NCI-H1930 (cell line): ENCODE measurements around the gene DNAJA1.
A peak's percentile ranks its signal among the peaks of the same experiment; 100 is the strongest.
"Not testable (repeated sequence)": the region's sequence is repeated elsewhere in the genome, so short reads cannot be mapped to it uniquely, and the experiment has no call there.

Experiments used
- DNase-seq, 2 experiments: peaks; one replicate each; lab custom pipeline; 2025; lab: John Stamatoyannopoulos, UW

DNAJA1 gene

DNA sequence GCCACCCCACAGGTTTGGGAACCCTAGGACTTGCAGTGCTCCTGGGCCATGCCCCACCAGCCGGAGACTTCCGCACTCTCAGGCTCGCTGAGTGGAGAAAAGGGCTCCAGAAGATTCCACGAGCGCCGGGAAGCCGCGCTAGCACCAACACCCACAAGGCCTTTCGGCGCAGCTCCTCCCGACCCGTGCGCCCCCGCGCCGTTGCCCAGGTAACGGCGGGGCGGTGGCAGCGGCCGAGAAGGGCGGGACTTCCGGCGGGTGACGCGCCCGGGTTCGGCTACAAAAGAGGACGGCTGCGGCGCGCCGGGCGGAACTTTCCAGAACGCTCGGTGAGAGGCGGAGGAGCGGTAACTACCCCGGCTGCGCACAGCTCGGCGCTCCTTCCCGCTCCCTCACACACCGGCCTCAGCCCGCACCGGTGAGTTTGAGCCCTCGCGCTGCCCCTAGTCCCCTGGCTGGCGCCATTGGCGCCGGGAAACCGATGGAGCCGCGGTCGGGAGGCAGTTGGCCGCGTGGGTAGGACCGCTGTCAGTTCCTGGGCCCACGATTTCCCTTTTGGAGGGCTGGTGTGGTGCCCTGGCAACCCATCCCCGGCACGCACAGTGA is at the start of gene DNAJA1:
Gene DNAJA1, plus strand, starts transcription at position 308 of the 606 bp plus-strand sequence. CDS start 1,212 bp downstream, outside the sequence.
- peak; percentile 91 to 97 for DNase-seq

DNA sequence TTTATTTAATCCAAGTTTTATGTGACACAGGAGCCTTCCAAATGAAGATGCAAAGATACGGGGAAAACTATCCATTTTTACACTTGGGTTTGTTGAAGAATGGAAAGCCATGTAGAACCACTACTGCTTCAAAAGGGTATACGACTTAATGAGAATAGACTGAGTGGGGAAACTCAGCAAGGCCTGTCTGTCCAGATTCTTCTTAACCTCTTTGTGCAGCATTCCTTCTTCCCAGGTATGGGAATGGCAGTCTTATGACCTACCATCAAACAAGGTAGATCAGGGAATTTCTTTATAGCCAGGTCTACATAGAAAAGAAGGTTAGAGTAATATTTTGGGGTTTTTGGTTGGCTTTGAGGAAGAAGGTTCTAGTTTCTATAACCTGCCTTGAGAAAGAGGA is 47.0 kb upstream of the DNAJA1 start:
- DNase-seq, result no peak

DNA sequence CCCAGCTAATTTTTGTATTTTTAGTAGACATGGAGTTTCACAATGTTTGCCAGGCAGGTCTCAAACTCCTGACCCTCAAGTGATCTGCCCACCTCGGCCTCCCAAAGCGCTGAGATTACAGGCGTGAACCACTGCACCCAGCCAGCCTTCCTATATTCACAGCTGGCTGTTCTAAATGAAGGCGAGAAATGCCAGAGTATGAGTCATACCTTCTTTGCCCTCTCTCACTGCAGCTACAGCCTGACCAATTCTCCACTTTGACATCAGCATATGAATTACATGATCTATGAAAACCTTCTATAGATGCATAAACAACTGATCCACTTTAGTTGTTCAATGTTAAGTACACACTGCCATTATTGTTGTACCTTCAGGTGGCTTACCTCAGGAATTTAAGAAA is 38.1 kb upstream of the DNAJA1 start:
- no peak for DNase-seq

DNA sequence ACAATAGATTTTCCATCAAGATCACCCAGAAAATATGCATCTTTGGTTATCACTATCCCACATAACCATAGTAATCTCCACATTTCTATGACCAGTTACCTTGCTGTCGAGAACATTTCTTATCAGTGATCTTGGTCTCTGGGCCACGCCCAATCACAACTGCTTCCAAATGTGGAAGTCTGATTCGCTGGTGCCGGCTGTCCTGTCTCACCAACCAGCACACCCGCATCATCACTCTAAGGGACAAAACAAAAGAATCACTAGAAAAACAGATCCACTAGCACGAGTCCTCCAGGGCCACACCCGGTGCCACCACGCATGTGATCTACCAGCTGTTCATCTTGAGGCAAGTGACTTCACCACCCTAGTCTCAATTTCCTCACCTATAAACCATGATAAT is 35.4 kb upstream of the DNAJA1 start:
- DNase-seq, result no peak

DNA sequence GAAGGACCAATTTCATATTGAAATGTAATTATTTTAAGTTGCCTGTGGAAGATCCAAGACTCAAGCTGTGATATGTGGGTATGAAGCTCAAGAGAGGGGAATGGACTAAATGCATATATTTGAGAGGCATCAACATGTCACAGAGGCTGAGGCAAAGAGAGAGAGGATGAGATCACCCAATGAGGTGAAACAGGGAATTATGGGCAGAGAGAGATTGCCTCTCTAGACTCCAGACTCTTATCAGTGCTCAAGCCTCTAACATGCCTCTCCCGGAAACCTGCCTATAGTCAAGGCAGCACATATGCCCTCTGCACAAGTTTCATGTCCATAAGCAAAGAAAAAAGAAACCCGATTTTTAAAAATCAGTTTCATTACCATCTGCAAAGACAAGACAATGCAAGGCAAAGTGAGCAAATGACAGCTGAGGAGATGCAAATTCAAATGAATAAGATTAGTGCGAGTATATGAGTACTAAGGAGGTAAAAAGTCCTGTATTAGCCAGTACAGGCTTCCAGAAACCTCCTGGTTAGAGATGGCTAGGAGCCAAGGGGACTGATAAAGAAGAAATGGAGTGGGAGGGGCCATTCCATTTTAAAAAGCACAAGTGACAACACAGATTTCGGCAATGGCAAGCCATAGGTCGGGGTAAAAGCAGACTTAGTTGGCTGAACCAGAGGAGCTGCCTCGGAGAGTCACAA is 33.0 kb upstream of the DNAJA1 start:
- no peak for DNase-seq

DNA sequence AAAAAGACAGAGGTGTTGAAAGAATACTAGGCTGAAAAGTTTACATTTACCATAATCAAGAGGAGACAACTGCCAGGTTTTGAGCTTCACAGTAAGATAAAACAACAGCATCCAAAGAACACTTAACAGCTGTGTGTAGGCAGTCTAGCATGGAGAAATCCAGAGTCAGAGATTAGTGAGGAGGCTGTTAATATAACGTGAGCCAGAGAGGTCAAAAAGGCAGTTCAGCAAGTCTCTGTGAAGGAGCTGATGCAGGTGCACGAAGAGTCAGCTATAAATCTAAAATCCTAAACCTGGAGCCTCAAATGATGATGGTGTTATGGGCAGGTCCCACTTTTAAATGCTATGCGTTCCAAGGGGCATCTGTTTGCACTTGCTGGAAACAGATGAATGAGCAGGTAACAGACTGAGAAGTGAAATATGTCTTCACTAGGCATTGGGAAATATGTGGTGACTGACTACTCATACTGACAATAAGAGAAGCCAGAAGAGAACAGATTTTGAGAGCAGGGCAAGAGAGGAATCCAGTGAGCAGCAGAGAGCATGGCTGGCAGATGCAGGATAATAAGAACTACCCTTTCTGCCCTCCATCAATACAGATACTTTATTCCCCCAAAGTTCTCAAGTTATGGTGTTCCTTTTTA is 32.4 kb upstream of the DNAJA1 start:
- no peak for DNase-seq

DNA sequence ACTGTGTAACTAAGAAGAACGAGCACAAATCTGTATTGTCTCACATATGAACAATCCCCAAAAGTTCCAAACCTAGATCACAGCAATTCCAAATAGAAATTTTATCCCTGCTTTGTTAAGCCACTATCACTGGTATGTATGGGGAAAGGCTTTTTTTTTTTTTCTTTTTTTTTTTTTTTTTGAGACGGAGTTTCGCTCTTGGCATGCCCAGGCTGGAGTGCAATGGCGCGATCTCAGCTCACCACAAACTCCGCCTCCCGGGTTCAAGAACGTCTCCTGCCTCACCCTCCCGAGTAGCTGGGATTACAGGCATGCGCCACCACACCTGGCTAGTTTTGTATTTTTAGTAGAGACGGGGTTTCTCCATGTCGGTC is 24.4 kb upstream of the DNAJA1 start:
- not testable (repeated sequence) for DNase-seq

DNA sequence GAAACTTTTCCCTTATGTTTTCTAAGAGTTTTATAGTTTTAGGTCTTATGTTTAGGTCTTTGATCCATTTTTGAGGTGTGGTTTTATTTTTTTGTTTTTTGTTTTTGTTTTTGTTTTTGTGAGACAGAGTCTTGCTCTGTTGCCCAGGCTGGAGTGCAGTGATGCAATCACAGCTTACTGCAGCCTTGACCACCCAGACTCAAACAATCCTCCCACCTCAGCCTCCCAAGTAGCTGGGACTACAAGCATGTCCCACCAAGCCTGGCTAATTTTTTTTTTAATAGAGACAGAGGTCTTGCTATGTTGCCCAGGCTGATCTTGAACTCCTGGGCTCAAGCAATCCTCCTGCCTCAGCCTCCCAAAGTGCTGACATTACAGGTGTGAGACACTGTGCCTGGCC is 19.7 kb upstream of the DNAJA1 start:
- DNase-seq, result not testable (repeated sequence)

DNA sequence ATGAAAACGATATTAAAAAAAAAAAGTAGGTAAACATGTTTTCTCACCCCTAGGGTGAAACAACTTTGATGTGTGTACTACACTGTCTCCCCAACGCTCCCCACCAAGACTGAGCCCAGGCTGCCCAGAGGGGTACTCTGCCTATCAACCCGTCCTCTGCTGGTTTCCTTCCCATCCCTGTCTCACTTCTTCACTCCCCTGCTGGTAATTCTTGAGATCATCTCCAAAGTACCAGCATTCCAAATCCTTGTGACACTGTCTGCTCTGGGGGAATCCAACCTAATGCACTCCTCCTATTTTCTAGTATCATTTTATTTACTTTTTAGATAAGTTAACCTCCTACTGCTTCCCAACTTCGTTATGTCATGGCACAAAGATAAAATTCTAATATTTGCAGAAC is 17.3 kb upstream of the DNAJA1 start:
- DNase-seq, result no peak

DNA sequence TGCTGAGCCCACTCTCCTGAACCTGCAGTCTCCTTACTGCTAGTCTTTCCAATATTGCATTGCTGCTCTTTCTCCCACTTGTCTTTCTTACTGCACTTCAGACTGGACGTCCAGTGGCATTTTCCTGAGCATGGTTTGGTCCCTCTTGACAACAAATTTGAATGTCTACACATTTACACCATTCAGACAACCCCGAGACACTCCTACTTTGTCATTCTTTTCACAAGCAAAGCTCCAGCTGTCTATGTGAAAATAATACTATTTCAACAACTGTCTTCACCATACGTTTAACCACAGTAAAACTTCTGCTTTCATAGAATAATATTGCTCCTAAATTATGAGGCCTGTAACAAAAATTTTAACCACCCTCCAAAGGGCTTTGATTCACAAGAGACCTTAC is 13.2 kb upstream of the DNAJA1 start:
- no peak for DNase-seq

DNA sequence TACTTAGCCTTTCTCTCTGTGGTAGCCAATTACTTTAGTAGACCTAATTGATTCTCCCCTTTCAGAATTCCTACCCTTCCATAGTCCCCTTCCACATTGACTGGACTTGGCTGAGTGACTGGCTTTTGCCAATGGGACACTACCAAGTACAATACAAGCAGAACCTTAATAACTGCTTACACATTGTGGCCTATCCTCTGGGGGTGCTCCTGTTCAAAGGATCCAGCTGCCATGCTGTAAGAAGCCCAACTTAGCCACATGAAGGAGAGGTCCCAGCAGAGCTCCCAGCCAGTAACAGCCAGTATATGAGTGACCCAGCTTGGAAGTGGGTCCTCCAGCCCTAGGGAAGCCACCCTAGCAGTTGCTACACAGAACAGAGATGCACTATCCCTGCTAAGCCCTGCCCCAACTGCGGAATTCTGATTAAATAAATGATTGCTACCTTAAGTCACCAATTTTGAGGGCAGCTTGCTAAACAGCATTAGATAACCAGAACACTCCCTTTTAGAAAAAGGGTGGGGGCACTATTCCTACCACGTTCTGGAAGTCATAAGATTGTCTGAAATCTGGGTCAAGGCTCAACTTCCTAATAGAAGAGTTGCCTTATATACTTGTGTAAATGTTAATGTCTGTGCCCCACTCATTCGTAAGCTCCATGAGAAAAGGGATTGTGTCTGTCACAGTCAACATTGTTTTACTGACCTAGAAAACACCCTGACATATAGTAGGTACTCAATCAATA is 12.6 kb upstream of the DNAJA1 start:
- no peak for DNase-seq

DNA sequence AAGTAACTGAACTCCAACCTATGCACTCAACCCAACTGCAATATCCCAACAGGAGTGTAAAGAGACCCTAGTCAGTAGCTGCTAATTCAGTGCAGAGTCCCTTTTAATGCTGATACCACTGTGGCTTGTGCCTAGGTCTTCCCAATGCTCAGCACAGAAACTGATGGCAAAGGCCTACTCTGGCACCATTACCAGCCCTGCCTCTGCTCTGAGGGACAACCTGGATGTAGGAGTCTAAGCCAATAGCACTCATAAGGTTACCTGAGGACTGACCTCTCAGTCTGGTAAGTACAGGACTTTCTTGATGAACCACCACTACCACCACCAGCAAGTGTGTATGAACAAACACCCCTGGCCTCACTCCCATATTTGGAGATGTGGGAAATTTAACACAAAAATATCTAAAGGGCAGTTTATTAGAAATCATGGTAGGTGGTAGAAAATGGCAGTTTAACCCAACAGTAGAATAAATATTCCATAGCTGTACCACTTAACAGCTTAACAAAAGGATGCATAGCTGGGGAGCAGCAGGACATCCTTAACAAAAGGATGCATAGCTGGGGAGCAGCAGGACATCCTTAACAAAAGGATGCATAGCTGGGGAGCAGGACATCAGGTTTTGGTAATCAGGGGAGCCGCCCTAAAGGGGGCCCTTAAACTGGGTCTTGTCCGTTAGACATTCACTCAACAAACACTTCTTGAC is 11.0 kb upstream of the DNAJA1 start:
- DNase-seq, result no peak

DNA sequence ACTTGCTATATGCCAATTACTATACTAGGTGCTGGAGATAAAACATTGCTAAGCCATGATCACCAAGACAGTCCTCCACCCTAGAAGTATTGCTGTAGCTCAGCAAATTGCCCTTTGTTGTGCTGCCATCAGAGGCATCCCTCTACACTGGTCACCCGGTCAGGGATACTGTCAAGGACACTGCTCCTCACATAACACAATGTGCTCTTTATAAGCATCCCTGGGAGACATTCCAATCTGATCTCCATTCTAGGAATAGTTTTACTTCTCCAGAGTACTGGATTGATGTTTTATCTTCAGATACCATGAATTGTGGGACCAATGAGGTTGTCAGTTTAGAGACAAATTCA is 10.4 kb upstream of the DNAJA1 start:
- no peak for DNase-seq

DNA sequence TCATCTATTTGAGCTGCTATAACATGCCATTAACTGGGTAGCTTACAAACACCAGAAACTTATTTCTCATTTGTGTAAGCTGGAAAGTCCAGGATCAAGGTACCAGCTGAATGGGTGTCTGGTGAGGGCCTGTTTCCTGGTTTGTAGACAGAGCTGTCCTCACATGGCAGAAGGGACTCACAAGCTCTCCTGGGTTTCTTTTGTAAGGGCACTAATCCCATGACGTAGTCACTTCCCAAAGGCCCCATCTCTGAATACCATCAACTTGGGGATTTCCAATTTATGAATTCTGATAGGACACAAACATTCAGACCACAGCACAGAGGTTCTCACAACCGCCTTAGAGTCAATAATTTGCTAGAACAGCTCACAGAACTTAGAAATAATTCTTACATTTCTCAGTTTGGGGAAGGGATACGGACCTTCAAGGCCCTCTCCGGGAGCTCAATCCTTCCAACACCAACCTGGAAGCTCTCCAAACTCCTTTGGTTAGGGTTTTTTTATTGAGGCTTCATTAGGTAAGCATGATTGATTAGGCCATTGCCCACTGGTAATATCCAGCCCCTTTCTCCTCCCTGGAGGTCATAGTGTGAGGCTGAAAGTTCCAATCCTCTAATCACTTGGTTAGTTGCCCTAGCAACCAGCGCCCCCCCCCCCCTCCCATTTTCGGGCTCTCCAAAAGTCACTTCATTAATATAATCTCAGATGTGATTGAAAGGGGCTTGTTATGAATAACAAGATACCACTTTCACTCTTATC is 7.6 kb upstream of the DNAJA1 start:
- no peak for DNase-seq

DNA sequence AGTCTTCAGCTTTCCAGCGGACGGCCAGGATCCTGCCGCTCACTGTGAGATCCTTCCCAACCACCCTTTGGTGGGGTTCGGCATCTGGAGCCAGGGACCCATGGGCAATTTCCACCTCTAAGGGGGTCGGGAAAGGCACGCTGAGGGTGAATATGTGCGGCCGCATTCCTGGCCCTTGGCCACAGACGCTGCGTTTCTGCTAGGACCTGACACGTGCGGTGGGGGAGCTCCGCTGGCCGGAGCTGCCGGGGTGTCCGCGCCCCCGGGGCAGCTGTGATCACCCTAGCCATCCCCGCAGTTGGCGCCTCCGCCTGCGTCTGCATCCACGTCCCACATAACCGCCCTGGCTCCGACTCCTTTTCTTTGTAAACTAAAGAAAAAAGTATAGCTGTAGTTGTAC is 5.3 kb upstream of the DNAJA1 start:
- no peak for DNase-seq

DNA sequence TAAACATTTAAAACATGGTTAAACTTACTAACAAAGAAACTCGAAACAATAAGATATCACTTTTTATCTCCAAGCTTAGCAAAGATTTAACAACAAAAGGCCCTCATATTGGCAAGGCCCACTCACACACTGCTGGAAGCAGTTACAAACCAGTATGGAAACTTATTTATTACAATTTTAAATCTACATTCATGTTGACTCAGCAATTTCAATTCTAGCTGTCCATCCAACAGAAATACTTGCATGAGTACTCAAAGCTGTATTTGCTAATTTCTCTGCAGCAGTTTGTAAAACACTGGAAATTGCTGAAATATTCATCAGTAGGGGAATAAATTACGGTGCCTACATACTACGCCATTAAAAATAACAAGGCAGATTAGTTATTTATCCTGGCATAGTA is 2.8 kb upstream of the DNAJA1 start:
- no peak for DNase-seq

DNA sequence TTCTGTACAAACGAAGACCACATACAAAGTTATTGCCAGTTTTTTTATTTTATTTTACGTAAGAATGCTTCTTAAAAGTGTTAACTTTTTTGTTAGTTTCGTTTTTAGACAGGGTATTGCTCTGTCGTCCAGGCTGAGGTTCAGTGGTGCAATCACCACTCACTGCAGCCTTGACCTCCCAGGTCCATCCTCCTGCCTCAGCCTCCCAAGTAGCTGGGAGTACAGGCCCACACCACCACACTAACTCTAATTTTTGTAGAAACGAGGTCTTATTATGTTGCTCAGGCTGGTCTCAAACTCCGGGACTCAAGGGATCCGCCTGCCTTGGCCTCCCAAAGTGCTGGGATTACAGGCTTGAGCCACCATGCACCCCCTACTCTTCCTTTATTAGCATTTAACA is 2.3 kb upstream of the DNAJA1 start:
- DNase-seq, result no peak

DNA sequence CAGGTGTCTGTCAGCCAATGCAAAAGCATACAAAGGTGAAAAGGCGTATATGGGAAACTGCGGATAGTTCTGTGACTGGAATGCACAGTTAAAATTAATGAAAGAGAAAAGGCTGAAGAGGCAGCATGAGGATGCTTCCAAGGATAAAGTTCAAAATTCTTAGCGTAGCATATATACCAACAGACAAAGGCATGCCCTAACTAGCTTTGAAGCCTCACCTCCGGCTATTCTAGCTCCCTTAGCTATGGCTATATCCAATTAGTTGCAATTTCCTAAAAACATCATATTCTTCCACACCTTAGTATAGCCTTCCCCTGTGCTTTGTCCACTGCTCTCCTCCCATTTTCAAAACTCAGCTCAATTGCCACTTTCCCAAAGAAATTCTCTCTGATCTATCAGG is 1.4 kb upstream of the DNAJA1 start:
- DNase-seq, result no peak

DNA sequence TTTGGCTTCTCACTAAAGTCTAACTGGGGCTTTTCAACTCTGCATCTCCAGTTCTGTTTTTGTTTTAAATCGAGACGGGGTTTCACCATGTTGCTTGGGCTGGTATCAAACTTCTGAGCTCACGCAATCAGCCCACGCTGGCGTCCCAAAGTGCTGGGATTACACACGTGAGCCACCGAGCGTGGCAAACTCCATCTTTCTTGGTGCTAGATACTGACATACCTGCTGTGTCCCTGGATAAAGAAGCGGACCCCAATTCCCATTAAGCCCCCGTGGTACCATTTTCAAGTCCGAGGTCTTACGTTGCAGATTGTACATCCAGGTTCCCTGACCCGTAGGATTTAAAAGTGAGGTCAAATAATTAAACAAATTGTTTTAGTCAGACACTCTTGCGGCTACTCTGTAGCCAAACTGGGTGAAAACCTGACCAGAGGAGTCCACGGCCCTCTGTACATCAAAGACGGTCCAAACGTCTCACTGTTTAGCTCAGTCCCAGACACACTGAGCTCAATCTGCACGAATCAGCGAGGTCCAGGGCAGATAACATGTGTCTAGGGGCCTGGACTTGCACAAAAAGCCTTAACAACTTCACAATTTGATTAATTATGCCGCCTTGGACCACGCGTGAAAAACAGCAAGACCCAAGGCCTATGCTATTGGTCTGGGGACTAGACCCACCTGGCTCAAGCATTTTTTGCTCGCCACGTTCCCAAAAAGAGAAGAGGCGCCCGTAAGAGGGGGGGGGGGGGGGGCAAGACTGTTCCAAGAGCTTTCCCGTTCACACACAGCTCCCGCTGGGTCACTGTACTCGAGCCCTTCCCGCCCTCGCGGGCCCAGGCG is 727 bp upstream of the DNAJA1 start:
- no peak for DNase-seq

DNA sequence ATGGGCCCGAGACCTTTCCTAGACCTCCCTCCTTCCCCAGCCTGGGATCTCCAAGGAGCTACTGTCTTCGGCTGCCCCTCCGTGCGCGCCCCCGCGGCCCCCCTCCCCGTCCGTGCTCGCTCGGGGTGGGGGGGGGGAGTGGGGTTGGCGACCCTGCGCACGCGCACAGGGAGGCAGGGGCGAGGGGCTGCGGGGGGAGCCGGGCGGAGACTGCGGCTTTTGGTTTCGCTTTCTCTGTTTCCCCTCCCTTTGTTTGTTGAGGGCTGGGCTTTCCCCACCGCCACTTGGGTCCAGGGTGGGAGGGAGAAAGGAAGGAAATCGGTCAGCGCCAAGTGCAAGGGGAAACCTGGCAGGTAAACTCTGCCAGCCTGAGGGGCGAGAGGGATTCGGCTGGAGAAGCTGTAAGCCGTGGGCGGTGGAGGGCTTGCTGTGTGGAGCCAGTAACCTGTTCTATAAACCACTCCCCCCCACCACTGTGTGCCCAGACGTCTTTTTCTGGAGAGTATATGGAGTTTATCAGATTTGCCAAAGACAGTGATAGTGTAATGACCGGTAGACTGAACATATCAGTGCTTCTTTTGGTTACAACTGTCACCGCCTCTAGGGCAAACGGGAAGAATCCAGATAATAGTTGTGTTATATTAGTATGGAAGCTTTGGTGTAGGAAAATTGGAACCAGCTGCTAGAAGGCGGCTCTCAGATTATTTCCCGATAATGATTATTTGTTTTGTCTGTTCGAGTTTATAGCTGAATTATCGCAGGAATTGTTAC is 684 bp downstream of the DNAJA1 start:
- peak; percentile 74 to 81 for DNase-seq
